ENCODE measurements around the gene MNS1. TPM values are rescaled to one million over a fixed set of nuclear protein-coding genes. Genes with fewer than 3 reads are reported as not detected.

The MNS1 gene
- total and polyA plus RNA-seq, 9 donors: 1.8 to 11.0 (median 3.4) TPM

- 87 to 89% (median 88%) methylated on average over 5 of the region's 5 CpGs for WGBS, 3 donors
- no peak for DNase-seq
Observed at GRCh38 chr15:56445746-56446145, 19.2 kb downstream of the MNS1 start.

GRCh38 chr15:56442354-56442753 lies 22.6 kb downstream of the MNS1 start:
- H3K4me1 ChIP-seq (ENCODE audit: insufficient read depth): no peaks in the 10 kb centered on the region
- 95 to 99% (median 97%) methylated on average over 3 of the region's 3 CpGs for WGBS, 3 donors
- H3K4me3 ChIP-seq: no peak overlapping the region
- intact Hi-C loops (cut with DNase I): no loop called here
- no peak overlapping the region for H3K27ac ChIP-seq
- H3K9me3 ChIP-seq: no peaks in the 10 kb centered on the region
- no peak for TF ChIP-seq EP300 (IDR thresholded peaks at IDR 0.05)
- TF ChIP-seq, protein P1, sequence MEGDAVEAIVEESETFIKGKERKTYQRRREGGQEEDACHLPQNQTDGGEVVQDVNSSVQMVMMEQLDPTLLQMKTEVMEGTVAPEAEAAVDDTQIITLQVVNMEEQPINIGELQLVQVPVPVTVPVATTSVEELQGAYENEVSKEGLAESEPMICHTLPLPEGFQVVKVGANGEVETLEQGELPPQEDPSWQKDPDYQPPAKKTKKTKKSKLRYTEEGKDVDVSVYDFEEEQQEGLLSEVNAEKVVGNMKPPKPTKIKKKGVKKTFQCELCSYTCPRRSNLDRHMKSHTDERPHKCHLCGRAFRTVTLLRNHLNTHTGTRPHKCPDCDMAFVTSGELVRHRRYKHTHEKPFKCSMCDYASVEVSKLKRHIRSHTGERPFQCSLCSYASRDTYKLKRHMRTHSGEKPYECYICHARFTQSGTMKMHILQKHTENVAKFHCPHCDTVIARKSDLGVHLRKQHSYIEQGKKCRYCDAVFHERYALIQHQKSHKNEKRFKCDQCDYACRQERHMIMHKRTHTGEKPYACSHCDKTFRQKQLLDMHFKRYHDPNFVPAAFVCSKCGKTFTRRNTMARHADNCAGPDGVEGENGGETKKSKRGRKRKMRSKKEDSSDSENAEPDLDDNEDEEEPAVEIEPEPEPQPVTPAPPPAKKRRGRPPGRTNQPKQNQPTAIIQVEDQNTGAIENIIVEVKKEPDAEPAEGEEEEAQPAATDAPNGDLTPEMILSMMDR (IDR thresholded peaks at IDR 0.05): no peak
- TF ChIP-seq POLR2A (IDR thresholded peaks at IDR 0.05): no peak
- no peaks in the 10 kb centered on the region for H3K27me3 ChIP-seq
- no peak for DNase-seq
- no peaks in the 10 kb centered on the region for H3K36me3 ChIP-seq

More at GRCh38 chr15:56445746-56446145, 19.2 kb downstream of the MNS1 start:
- Histone ChIP-seq H3K27ac (no peak overlapping the region), H3K36me3 (no peaks in the 10 kb centered on the region), H3K9me3 (no peaks in the 10 kb centered on the region), H3K4me1 (ENCODE audit: insufficient read depth) (no peaks in the 10 kb centered on the region), H3K27me3 (no peaks in the 10 kb centered on the region), H3K4me3 (no peak overlapping the region)
- TF ChIP-seq POLR2A (IDR thresholded peaks at IDR 0.05) (no peak), EP300 (IDR thresholded peaks at IDR 0.05) (no peak)
- TF ChIP-seq, protein P1 (IDR thresholded peaks at IDR 0.05): no peak
- intact Hi-C loops (cut with DNase I): no loop called here

DNA sequence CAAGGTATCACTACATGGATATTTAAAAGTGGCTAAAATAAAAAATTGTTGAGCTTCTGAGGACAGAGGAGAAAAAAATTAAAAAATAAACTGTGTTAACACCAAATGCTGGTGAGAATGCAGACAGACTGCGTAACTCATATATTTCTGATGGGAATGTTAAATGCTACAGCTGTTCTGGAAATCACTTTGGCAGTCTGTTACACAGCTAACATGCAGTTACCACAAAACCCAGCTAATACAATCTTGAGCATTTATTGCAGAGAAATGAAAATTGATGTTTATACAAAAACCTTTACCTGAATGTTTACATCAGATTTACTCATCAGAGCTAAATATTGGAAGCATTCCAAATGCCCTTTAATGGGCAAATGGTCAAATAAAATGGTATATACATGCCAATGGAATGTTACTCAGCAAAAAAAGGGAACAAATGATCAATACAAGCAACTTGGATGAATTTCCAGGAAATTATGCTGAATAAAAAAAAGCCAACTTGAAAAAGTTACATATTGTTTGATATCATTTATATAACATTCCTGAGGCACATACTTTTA lies 24.6 kb downstream of the MNS1 start:
- Histone ChIP-seq H3K9me3 (no peaks in the 10 kb centered on the region), H3K27me3 (no peaks in the 10 kb centered on the region), H3K4me3 (no peak overlapping the region), H3K27ac (no peak overlapping the region), H3K4me1 (ENCODE audit: insufficient read depth) (no peaks in the 10 kb centered on the region), H3K36me3 (no peaks in the 10 kb centered on the region)
- no peak for DNase-seq
- intact Hi-C loops (cut with DNase I): no loop called here
- TF ChIP-seq EP300 (IDR thresholded peaks at IDR 0.05): no peak
- no peak for TF ChIP-seq POLR2A (IDR thresholded peaks at IDR 0.05)
- WGBS, 3 donors: 97 to 100% (median 100%) methylated on average over 1 of the region's 1 CpG

DNA sequence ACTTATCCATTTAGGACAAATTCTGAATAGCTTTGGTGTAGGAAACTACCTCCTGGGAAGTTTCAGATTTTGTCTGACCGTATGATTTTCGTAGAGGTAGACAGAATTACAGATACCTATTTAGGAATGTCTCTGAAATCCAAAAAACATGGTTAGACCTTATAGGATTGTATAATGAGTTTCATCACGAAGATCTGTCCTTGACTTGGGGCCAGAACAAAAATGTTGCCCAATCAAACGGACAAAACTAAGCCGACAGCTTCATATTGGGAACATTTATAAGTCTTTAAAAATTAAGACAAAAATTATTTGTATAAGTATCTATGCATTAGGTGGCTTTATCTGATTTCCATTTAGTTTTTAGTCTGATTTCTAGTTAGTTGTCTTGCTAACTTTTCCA lies 32.6 kb downstream of the MNS1 start:
- H3K9me3 ChIP-seq: no peaks in the 10 kb centered on the region
- H3K4me3 ChIP-seq: no peak overlapping the region
- no peaks in the 10 kb centered on the region for H3K27me3 ChIP-seq
- 92 to 93% (median 93%) methylated on average over 5 of the region's 5 CpGs for WGBS, 3 donors
- no peak for DNase-seq
- intact Hi-C loops (cut with DNase I): no loop called here
- no peaks in the 10 kb centered on the region for H3K36me3 ChIP-seq
- H3K27ac ChIP-seq: no peak overlapping the region
- TF ChIP-seq, protein P1 (IDR thresholded peaks at IDR 0.05): no peak
- no peak for TF ChIP-seq EP300 (IDR thresholded peaks at IDR 0.05)
- no peak for TF ChIP-seq POLR2A (IDR thresholded peaks at IDR 0.05)
- H3K4me1 ChIP-seq (ENCODE audit: insufficient read depth): no peaks in the 10 kb centered on the region

DNA sequence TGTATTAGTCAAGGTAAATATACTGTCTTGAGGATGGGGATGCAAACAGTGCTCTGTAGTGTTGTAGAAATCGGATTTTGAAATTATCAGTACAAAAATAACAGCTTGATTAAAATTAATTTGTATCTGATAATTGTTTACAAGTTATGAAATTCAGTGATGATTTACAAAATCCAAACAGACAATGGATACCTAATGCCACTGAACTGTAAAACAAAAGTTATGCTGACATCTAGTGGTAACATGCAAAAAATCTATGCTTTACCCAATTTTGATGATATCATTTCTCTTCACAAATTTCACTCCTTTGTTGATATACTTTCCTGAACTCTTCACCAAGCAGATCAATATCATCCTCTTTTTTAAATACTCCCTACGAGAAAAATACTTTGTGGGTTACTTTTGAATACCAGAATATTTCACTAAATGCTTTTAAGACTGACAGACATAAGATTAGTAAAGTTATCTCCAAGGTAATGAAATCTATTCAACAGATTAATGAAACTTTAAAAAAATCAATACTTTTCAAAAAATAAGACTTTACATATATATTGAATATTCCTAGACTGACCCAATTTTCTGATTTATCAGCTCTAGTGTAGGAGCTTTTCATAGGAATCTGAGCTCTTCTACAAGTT lies 36.0 kb downstream of the MNS1 start:
- no peak for TF ChIP-seq EP300 (IDR thresholded peaks at IDR 0.05)
- TF ChIP-seq, protein P1 (IDR thresholded peaks at IDR 0.05): peak in 1 of 3 donors; percentile 14
- Histone ChIP-seq H3K9me3 (no peaks in the 10 kb centered on the region), H3K27me3 (no peaks in the 10 kb centered on the region), H3K27ac (no peak overlapping the region), H3K4me3 (no peak overlapping the region), H3K4me1 (ENCODE audit: insufficient read depth) (no peaks in the 10 kb centered on the region), H3K36me3 (no peaks in the 10 kb centered on the region)
- no peak for DNase-seq
- intact Hi-C loops (cut with DNase I): no loop called here
- 15 to 28% (median 20%) methylated on average over 2 of the region's 2 CpGs for WGBS, 3 donors

All from ovary (tissue), 9 donors.